KMS-11 (cell line): ENCODE results near the gene CNTNAP5.

ENCODE experiments used
- H2AFZ ChIP-seq: fragments of 200-600 bp; sonication (generic); 2 replicates; pipeline ENCODE4 v1.6.1; 2016; ENCODE audit warnings: antibody characterized with exemption, mixed run types, low read depth
- H3K27ac ChIP-seq: fragments of 200-600 bp; sonication (generic); 2 replicates; pipeline ENCODE4 v1.6.1; 2016; ENCODE audit warnings: mild to moderate bottlenecking, mixed run types
- H3K27me3 ChIP-seq: fragments of 200-600 bp; sonication (generic); 2 replicates; pipeline ENCODE4 v1.6.1; 2017; ENCODE audit warnings: mild to moderate bottlenecking, low read depth, mixed run types, moderate library complexity; ENCODE audit not compliant: insufficient read depth
- H3K36me3 ChIP-seq: fragments of 200-600 bp; sonication (generic); 2 replicates; pipeline ENCODE4 v1.6.1; 2017; ENCODE audit warnings: mild to moderate bottlenecking, mixed run types; ENCODE audit not compliant: insufficient read depth
- H3K4me1 ChIP-seq: fragments of 200-600 bp; sonication (generic); 2 replicates; pipeline ENCODE4 v1.6.1; 2016; ENCODE audit warnings: mild to moderate bottlenecking, low read depth, mixed run types; ENCODE audit not compliant: poor library complexity, severe bottlenecking
- H3K4me2 ChIP-seq: fragments of 200-600 bp; sonication (generic); 2 replicates; pipeline ENCODE4 v1.7.0; 2016; ENCODE audit warnings: mild to moderate bottlenecking, mixed run types
- H3K4me3 ChIP-seq: fragments of 200-600 bp; sonication (generic); IDR thresholded peaks from 2 replicates; pipeline ENCODE4 v1.6.1; 2017; ENCODE audit warnings: low read depth, low read length, mixed read lengths; ENCODE audit not compliant: insufficient read depth
- H3K79me2 ChIP-seq: fragments of 200-600 bp; sonication (generic); 2 replicates; pipeline ENCODE4 v1.6.1; 2016; ENCODE audit warnings: low read depth, mixed run types; ENCODE audit not compliant: insufficient read depth
- H3K9ac ChIP-seq: fragments of 200-600 bp; sonication (generic); 2 replicates; pipeline ENCODE4 v1.6.1; 2016; ENCODE audit warnings: mild to moderate bottlenecking, mixed run types
- H4K20me1 ChIP-seq: fragments of 200-600 bp; sonication (generic); 2 replicates; pipeline ENCODE4 v1.6.1; 2016; ENCODE audit warnings: mild to moderate bottlenecking, mixed run types; ENCODE audit not compliant: insufficient read depth
- CTCF ChIP-seq: fragments of 200-600 bp; sonication (generic); conservative IDR thresholded peaks from 2 replicates; pipeline ENCODE4 v1.6.1; 2017; ENCODE audit warnings: low read depth, mild to moderate bottlenecking, antibody characterized with exemption, low read length, moderate library complexity, mixed read lengths

The CNTNAP5 gene

DNA sequence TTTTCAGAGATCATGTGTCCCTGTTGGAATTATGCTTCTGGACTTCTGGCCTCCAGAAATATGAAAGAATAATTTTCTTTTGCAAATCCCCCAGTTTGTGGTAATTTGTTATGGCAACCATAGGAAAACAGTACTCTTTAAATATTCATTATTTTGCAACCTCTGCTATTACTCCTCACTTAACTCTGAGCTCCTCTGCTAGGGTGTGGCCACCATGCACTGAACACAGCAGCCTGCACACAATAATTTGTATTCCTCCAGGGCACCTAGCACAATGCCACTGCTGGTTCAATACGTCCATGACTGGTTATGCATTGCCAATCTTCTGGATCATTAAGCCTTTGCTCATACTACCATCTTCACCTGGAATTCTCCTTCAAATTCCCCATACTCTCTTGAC is 232.0 kb downstream of the CNTNAP5 start:
- Histone ChIP-seq H3K4me3 (no peak overlapping the region), H4K20me1 (no peaks in the 10 kb centered on the region), H3K79me2 (no peaks in the 10 kb centered on the region), H3K27me3 (no peaks in the 10 kb centered on the region), H3K4me2 (no peak overlapping the region), H3K4me1 (no peaks in the 10 kb centered on the region), H3K27ac (no peak overlapping the region), H3K36me3 (no peaks in the 10 kb centered on the region), H3K9ac (no peak overlapping the region), H2AFZ (no peak overlapping the region)
- no peak for TF ChIP-seq CTCF

GRCh38 chr2:124258140-124258880 is 233.2 kb downstream of the CNTNAP5 start:
- TF ChIP-seq CTCF: no peak
- Histone ChIP-seq H3K9ac (no peak overlapping the region), H3K27me3 (no peaks in the 10 kb centered on the region), H3K4me1 (no peaks in the 10 kb centered on the region), H3K79me2 (no peaks in the 10 kb centered on the region), H3K4me2 (no peak overlapping the region), H4K20me1 (no peaks in the 10 kb centered on the region), H3K36me3 (no peaks in the 10 kb centered on the region), H3K27ac (no peak overlapping the region), H3K4me3 (no peak overlapping the region), H2AFZ (no peak overlapping the region)

GRCh38 chr2:124261456-124261855 is 236.4 kb downstream of the CNTNAP5 start:
- Histone ChIP-seq H3K4me3 (no peak overlapping the region), H3K9ac (no peak overlapping the region), H3K4me1 (no peaks in the 10 kb centered on the region), H3K36me3 (no peaks in the 10 kb centered on the region), H3K27me3 (no peaks in the 10 kb centered on the region), H4K20me1 (no peaks in the 10 kb centered on the region), H3K4me2 (no peak overlapping the region), H3K79me2 (no peaks in the 10 kb centered on the region), H2AFZ (no peak overlapping the region), H3K27ac (no peak overlapping the region)
- TF ChIP-seq CTCF: no peak

GRCh38 chr2:124264551-124265091 is 239.5 kb downstream of the CNTNAP5 start:
- Histone ChIP-seq H3K36me3 (no peaks in the 10 kb centered on the region), H3K9ac (no peak overlapping the region), H3K4me2 (no peak overlapping the region), H3K27me3 (no peaks in the 10 kb centered on the region), H3K4me1 (no peaks in the 10 kb centered on the region), H3K79me2 (no peaks in the 10 kb centered on the region), H2AFZ (no peak overlapping the region), H3K4me3 (no peak overlapping the region), H3K27ac (no peak overlapping the region), H4K20me1 (no peaks in the 10 kb centered on the region)
- no peak for TF ChIP-seq CTCF
